Lung microvascular endothelial cell (primary cell): ENCODE measurements around the gene CNIH1. TPM values are rescaled to one million over a fixed set of nuclear protein-coding genes. Genes with fewer than 3 reads are reported as not detected.
A peak's percentile ranks its signal among the peaks of the same experiment; 100 is the strongest.
"Not testable (repeated sequence)": the region's sequence is repeated elsewhere in the genome, so short reads cannot be mapped to it uniquely, and the experiment has no call there.

Source experiments
- DNase-seq, 2 donors: peaks; one replicate each; pipeline versions ENCODE4 v3.0.0 to v3.0.0-alpha.2; 2010; ENCODE audit warnings: low read depth in 2 of 2
- total RNA-seq: library from RNA; depleted of rRNA; stranded (reverse); fragments of >200 nt; gene quantifications from 2 replicates; pipeline ENCODE4 v1.2.1, GENCODE V29; 2014

The CNIH1 gene
- total RNA-seq, 1 donor from 2014 or later = 61.9 TPM

- DNase-seq = no peak
Observed at GRCh38 chr14:54467280-54467679, 26.1 kb upstream of the CNIH1 start.

- no peak for DNase-seq
Observed at GRCh38 chr14:54465654-54466053, 24.5 kb upstream of the CNIH1 start.

- peak; percentile 37 to 50 for DNase-seq
Observed at GRCh38 chr14:54462048-54462447, 20.9 kb upstream of the CNIH1 start.

DNA sequence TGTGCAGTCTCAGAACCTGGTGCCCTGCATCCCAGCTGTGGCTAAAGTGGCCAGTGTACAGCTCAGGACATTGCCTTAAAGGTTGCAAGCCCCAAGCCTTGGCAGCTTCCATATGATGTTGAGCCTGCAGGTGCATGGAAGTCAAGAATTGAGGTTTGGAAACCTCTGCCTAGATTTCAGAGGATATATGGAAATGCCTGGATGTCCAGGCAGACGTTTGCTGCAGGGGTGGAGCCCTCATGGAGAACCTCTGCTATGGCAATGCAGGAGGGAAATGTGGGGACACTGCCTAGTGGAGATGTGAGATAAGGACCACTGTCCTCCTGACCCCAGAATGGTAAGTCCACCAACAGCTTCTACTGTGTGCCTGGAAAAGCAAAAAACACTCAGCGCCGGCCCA is 17.9 kb upstream of the CNIH1 start:
- no peak for DNase-seq

- not testable (repeated sequence) for DNase-seq
Observed at GRCh38 chr14:54458536-54458935, 17.4 kb upstream of the CNIH1 start.

GRCh38 chr14:54457609-54457996 is 16.4 kb upstream of the CNIH1 start:
- DNase-seq = no peak

DNA sequence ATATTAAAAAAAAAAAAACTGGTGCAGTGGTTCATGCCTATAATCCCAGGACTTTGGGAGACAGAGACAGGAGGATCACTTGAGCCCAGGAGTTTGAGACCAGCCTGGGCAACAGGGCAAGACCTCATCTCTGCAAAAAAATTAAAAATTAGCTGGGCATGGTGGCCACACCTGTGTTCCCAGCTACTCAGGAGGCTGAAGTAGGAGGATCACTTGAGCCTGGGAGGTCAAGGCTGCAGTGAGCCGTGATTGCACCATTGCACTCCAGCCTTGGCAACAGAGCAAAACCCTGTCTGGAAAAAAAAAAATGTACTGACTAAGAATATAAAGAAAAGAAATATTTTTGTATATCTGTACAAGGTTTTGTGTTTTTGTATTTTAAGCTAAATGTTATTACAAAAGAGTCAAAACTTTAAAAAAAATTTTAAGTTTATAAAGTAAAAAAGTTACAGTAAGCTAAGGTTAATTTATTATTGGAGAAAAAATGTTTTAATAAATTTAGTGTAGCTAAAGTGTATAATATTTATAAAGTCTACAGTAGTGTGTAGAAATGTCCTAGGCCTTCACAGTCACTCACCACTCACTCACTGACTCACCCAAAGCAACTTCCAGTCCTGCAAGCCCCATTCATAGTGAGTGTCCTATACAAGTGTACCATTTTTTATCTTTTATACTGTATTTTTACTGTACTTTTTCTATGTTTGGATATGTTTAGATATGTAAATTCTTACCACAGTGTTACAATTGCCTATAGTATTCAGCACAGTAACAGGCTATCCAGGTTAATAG is 15.8 kb upstream of the CNIH1 start:
- not testable (repeated sequence) for DNase-seq

DNA sequence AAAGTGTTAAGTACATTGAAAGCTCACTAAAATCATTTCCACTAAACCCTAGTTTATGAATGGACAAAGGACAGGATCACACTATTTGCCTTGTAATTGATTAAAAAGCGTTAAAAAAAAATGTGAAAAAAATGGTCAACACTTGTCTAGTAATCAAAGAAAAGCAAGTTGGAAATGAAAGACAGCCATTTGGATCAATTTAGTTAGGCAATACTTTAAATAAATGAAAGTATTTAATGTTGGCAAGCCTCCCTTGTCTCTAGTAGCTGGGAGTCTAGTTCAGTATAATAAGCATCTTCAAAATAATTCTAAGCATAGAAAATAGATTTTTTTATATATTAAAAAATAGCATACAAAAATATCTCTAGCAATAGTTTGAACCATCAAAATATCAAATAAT is 14.2 kb upstream of the CNIH1 start:
- DNase-seq = no peak

GRCh38 chr14:54453990-54454389 is 12.8 kb upstream of the CNIH1 start:
- DNase-seq = not testable (repeated sequence)

DNA sequence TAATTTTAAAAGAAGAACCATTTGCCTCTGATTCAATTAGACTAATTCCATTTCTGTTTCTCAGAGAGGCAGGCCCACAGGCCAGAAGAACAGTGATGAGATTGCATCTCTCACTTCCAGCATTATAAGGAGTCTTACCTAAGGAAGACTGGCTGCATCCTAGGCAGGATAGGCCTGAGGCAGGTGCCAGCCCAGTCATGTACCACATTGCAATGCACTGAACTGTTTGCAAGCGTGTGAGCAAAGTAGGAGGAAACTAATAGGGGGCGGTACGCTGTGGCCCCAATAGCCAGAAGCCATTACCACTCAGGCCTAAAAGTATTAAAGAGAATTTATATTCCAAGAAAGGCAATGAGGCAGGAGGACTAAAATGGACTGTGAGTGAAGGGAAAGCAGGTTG is 12.1 kb upstream of the CNIH1 start:
- no peak for DNase-seq

GRCh38 chr14:54451961-54452360 is 10.8 kb upstream of the CNIH1 start:
- no peak for DNase-seq

- no peak for DNase-seq
Observed at GRCh38 chr14:54451121-54451601, 10.0 kb upstream of the CNIH1 start.

GRCh38 chr14:54450535-54450934 is 9.4 kb upstream of the CNIH1 start:
- DNase-seq = peak in 1 of 2 donors; percentile 11

GRCh38 chr14:54447231-54447692 is 6.1 kb upstream of the CNIH1 start:
- no peak for DNase-seq

GRCh38 chr14:54446161-54446693 is 5.1 kb upstream of the CNIH1 start:
- DNase-seq = no peak

DNA sequence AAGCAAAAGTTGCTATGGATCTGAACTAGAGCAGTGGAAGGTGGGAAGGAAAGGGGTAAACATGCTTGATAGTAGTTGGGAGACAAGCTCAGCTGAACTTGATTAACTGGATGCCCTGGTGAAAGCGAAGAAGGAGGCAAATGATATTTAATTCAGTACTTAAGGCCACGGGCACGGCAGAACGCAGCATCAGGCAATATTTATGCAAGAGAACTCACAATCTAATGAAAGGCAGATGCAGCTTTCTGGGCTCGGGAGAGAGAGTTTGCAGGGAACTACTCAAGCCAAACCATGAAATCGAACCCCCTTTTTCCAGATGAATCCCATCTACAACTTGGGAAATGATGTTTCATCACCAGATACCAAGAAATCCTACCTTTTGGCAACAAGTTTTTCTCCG is 3.5 kb upstream of the CNIH1 start:
- DNase-seq = no peak

GRCh38 chr14:54443981-54444380 is 2.8 kb upstream of the CNIH1 start:
- no peak for DNase-seq

DNA sequence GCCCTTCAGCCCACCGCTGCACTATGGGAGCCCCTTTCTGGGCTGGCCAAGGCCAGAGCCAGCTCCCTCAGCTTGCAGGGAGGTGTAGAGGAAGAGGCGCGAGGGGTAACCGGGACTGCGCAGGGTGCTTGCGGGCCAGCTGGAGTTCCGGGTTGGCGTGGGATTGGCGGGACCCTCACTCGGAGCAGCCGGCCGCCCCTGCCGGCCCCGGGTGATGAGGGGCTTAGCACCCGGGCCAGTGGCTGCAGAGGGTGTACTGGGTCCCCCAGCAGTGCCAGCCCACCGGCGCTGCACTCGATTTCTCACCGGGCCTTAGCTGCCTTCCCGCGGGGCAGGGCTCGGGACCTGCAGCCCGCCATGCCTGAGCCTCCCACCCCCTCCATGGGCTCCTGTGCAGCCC is 1.8 kb upstream of the CNIH1 start:
- not testable (repeated sequence) for DNase-seq

DNA sequence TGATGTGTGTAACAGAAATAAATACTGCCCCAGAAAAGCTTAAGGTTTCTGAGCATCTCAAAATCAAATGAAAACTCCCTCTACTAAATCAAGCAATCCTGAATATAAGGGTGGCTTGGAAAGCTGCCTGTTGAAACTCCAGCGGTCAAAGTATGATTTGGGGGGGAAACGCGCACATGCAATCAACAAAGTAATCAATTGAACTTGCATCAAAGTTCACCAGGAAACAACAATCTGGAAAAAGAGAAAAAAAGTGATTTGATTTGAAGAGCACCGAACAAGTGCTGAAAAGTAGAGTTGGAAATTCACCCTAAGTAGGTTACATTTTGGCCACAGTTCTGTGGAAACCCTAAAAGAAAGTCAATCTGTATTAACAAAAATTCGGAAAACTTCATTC is 700 bp downstream of the CNIH1 start:
- DNase-seq = peak in 1 of 2 donors; percentile 6

DNA sequence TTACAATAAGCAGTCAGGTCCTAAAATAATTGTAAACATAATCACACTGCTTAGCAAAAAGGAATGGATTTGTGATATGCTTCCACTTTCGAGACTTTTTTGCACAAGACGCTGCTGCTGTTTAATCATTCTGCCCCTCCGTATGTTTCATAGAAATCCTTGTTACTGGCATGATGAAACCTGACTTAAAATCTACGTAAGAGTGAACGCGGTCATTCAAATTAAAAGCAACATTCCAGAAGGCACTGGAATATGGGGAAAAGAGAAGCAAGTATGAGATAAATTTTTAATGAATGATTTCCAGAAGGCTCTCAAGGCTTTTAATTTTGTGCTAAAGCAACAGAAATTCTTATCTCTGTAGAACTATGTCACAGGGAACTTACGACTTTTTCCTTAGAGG is 1.1 kb downstream of the CNIH1 start:
- no peak for DNase-seq

GRCh38 chr14:54438703-54439102 is 2.5 kb downstream of the CNIH1 start:
- DNase-seq = no peak

DNA sequence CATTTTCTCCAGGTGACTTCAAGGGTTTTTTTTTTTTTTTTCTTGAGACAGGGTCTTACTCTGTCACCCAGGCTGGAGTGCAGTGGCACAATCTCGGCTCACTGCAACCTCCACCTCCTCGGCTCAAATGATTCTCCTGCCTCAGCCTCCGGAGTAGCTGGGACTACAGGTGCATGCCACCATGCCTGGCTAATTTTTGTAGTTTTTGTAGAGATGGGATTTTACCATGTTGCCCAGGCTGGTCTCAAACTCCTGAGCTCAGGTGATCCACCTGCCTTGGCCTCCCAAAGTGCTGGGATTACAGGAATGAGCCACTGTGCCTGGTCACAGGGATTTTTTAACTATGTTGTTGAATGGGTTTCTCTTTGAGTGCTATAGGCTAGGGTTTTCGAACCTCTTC is 3.2 kb downstream of the CNIH1 start:
- DNase-seq = not testable (repeated sequence)

DNA sequence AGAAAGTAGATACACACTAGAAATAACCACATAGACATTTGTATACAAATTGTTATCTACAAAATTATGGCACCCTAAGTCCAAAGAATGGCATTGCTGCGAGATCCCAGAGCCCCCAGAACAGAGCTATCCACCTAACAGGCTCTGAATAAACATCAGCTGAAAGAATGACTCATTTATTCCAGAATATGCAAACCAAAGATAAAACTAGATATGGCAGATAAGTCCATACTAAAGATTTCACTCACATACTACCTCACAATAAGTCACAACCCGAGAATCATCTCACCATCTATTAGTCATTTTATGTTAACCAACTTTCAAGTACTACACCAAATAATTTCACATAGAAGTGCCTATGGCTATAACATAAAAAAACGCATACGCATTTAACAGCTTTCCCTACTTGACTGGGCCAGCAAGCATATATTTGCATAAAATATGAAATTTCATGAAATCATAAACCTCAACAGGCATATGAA is 5.6 kb downstream of the CNIH1 start:
- DNase-seq = peak; percentile 67 to 77
